HK-2 (cell line): ENCODE data around the gene CNGA3.
"Not testable (repeated sequence)": the region's sequence is repeated elsewhere in the genome, so short reads cannot be mapped to it uniquely, and the experiment has no call there.

Source experiments
- DNase-seq: peaks from one replicate; pipeline ENCODE4 v3.0.0-alpha.2; 2018; ENCODE audit not compliant: unreplicated experiment

CNGA3 gene

GRCh38 chr2:98346311-98347236, at the start of gene CNGA3:
Gene CNGA3 (plus strand): TSS chr2:98346456. CDS start chr2:98369976, 23,520 bp downstream.
- DNase-seq, result no peak

- no peak for DNase-seq
Observed at GRCh38 chr2:98297817-98298682, 48.2 kb upstream of the CNGA3 start.

DNA sequence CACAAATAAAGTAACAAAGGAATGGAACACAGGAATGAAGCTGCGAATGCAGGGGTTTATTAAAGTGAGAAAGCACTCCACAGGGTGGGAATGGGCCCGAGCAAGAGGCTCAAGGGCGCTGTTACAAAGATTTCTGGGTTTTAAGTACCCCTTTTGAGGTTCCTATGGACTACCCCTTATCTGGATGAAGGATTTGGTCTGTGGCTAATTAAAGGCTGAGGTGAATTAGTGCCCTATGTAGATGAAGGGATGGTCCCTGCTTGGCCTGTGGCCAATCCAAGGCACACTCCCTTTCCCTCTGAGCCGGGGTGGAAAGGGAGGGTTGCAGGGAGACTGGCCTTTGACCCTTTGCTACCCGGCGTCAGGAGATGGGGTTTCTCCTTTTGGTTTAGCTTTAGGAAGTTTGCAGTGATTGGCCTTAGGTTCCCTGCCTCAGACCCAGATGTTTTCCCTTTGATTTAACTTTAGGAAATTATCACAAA, 47.5 kb upstream of the CNGA3 start:
- DNase-seq, result no peak

- no peak for DNase-seq
Observed at GRCh38 chr2:98299211-98299905, 46.9 kb upstream of the CNGA3 start.

GRCh38 chr2:98300141-98300874, 45.9 kb upstream of the CNGA3 start:
- DNase-seq, result no peak

DNA sequence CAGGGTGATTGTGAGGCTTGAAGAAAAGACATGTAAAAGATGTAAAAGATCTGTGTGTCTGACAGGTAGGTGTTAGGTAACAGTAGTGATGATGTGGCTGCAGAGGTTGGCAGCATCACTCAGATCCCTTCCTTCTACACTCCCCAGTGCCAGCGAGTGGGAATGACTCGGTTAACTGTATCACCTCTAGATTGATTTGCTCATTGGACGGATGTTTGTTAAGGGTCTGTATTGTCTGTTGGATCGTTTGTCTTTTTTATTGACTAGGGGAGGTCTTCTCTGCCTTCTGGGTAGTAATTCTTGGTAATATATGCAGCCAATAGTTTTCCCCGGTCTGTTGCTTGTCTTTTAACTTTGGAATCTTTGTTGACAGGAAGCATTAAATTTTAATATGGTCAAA, 44.8 kb upstream of the CNGA3 start:
- DNase-seq, result no peak

DNA sequence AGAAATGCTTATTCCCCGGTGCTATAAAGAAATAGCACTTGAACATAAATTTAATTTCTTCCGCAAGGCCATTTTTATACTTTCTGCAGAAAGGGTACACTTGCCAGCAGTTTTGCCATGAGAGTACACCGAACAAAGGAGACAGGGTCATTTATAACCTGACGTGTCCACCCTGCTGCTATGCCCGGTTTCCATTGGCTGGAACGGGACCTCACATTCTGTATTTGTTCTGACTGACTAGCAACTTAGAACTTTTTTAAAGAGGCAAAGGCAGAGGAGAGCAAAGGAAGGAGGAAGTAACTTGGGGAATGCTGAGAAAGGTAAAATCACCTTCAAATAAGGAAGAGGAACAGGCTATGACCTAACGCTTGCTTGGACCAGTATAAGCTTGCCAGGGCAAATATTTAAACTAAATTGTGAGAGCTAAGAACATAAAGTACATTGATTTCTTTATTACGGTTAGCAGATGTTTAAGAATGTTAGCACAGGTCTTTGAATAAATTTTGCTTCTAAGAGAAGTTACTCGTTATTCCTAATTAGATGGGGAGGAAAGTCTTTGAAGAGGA, 39.0 kb upstream of the CNGA3 start:
- not testable (repeated sequence) for DNase-seq

GRCh38 chr2:98308068-98308467, 38.2 kb upstream of the CNGA3 start:
- DNase-seq, result no peak

DNA sequence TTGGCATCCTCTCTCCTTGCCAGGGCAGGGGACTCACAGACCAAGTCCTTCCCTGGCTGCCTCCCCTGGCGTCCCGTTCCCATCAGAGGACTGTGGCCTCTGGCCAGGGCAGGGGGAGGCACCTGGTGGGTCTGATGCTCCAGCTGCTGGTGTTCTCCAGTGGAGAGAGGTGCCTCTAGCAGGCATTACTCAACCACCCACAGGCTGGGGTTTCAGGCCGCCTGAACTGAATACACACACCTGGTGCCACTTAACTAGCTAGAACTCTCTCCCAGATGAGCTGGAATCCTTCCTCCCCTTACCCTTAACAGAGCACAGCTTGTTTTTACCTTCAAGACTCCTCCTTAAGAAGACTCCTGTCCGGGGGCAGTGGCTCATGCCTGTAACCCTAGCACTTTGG, 37.7 kb upstream of the CNGA3 start:
- no peak for DNase-seq

DNA sequence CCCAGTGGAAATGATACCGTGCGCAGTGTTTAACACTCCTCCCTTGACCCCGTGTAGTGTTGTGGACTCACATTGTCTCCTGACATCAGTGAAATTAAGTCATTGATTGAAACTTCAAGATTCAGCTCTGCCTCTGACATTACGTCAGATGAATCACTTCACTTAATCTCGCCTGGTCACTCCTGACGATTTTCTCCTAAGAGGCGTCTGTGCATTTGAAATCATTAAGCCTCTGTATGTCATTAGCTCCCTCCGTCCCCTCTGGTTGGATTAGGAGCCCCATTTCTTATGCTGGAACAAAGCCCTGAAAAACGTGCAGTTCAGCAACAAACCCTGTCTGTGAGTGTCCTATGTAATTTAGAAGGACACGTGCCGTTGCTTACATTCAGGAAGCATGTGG, 36.7 kb upstream of the CNGA3 start:
- DNase-seq, result no peak

DNA sequence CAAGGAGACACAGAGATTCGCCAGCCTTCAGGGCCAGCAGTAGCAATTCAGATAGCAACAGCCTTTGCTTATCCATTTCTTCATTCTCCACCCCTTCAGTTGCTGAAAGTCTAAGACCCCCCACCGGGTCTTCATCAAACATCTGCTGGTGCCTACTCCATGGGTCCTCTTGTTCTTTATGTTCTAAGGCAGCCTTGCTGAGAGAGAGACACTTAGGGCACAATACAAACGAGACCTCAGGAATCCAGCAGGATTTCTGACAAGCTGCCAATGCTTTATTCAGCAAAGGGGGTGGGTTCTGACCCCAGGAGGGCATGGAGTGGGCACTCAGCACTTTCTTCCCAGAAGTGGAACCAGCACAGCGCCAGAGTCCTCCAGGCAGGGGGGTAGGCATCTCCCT, 36.2 kb upstream of the CNGA3 start:
- DNase-seq, result no peak

- DNase-seq, result no peak
Observed at GRCh38 chr2:98311090-98311489, 35.2 kb upstream of the CNGA3 start.

DNA sequence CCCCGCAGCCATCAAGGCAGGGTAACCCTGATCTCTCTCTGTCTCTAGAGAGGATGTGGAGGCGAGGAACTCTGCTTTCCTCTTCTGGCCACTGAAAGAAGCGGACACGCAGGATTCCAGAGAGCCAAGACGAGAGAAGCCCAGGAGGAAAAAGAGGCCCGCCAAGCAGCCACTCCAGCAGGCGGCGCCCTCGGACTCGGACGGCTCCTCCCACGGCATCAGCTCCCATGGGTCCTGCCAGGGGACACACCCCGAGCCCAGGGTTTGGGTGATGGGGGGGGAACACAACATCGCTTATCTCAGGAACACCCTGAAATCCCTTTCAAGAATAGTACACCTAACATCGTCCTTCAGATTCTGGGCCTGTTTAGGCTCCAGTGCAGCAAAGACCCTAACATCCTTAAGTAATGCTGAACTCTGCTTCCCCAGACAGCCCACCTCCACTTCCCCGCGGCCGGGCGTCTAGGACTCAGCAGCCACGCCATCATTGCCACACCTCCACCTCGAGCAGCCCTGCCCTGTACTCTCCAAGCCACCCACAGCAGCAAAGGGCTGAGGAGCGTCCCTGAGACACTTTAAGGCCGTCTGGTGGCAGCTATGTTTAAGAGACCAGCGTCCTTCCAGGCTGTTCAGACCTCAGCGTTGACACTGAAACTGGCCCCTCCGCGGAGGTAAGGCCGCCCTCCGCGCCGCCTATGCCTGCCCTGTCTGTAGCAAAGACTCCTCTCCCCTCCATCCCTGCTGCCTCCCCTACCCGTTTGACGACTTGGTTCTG, 34.3 kb upstream of the CNGA3 start:
- no peak for DNase-seq

GRCh38 chr2:98313492-98314250, 32.6 kb upstream of the CNGA3 start:
- no peak for DNase-seq

DNA sequence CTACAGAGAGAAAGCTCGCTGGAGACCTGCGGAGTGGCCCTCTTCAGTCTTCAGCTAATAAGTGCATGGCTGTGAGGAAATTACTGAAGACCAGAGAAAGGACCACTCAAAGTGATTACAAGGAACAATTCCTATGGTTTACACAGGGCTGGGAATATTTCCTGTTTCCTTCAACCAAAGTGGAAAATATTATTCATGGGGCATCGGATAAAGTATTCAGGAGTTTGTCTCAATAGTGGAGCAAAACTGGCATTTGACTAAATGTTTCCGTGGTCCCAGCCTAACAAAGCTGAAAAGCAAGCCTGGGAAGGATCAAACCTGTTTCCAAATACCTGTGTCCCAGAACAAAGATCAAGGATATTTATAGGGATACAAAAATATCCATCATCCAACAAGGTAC, 32.0 kb upstream of the CNGA3 start:
- no peak for DNase-seq

- no peak for DNase-seq
Observed at GRCh38 chr2:98315957-98316356, 30.3 kb upstream of the CNGA3 start.

GRCh38 chr2:98317214-98317613, 29.0 kb upstream of the CNGA3 start:
- no peak for DNase-seq

DNA sequence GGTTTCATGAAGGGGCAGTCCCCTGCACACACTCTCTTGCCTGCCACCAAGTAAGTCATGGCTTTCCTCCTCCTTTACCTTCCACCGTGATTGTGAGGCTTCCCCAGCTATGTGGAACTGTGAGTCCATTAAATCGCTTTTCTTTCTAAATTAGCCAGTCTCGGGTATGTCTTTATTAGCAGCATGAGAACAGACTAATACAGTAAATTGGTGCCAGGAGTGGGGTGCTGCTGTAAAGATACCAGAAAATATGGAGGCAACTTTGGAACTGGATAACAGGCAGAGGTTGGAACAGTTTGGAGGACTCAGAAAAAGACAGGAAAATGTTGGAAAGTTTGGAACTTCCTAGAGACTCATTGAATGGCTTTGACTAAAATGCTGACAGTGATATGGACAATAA, 26.1 kb upstream of the CNGA3 start:
- not testable (repeated sequence) for DNase-seq

DNA sequence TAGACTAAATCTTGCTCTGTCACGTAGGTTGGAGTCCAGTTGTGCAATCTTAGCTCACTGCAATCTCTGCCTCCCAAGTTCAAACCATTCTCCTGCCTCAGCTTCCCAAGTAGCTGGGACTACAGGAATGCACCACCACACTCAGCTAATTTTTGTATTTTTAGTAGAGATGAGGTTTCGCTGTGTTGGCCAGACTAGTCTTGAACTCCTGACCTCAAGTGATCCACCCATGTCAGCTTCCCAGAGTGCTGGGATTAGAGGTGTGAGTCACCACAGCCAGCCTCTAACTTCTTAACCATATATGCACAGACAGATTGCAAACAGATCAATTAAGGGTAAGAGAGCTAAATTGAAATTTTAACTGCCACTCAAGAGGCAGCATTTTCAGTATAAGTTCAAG, 22.1 kb upstream of the CNGA3 start:
- no peak for DNase-seq
